HG03097 (cell line): ENCODE results near the gene UPB1.

ENCODE experiments used
- ATAC-seq: cut with Tn5 transposase; IDR thresholded peaks from one replicate; pipeline ENCODE4 v1.9.1; 2021; ENCODE audit not compliant: unreplicated experiment, low FRiP score

Gene UPB1

GRCh38 chr22:24503137-24503842, 8.2 kb downstream of the UPB1 start:
- ATAC-seq: no peak

- no peak for ATAC-seq
These were observed 8.8 kb downstream of the UPB1 start for GRCh38 chr22:24503843-24504338.

GRCh38 chr22:24504540-24504939, 9.4 kb downstream of the UPB1 start:
- no peak for ATAC-seq

GRCh38 chr22:24504956-24505736, 10.0 kb downstream of the UPB1 start:
- no peak for ATAC-seq

- ATAC-seq: no peak
These were observed 11.8 kb downstream of the UPB1 start for GRCh38 chr22:24506802-24507438.

- no peak for ATAC-seq
These were observed 12.6 kb downstream of the UPB1 start for GRCh38 chr22:24507716-24508115.

- no peak for ATAC-seq
These were observed 15.8 kb downstream of the UPB1 start for GRCh38 chr22:24510637-24511625.

GRCh38 chr22:24512043-24512442, 16.9 kb downstream of the UPB1 start:
- no peak for ATAC-seq

- no peak for ATAC-seq
These were observed 18.5 kb downstream of the UPB1 start for GRCh38 chr22:24513378-24514240.

GRCh38 chr22:24514241-24515026, 19.3 kb downstream of the UPB1 start:
- ATAC-seq: no peak

GRCh38 chr22:24515027-24515338, 19.9 kb downstream of the UPB1 start:
- no peak for ATAC-seq

- no peak for ATAC-seq
These were observed 21.2 kb downstream of the UPB1 start for GRCh38 chr22:24516301-24516737.

GRCh38 chr22:24517446-24517845, 22.3 kb downstream of the UPB1 start:
- ATAC-seq: no peak

- no peak for ATAC-seq
These were observed 23.1 kb downstream of the UPB1 start for GRCh38 chr22:24518228-24518627.

- no peak for ATAC-seq
These were observed 23.8 kb downstream of the UPB1 start for GRCh38 chr22:24518771-24519485.

- ATAC-seq: no peak
These were observed 24.4 kb downstream of the UPB1 start for GRCh38 chr22:24519496-24519895.

GRCh38 chr22:24521791-24522245, 26.7 kb downstream of the UPB1 start:
- ATAC-seq: no peak

GRCh38 chr22:24523873-24524272, 28.7 kb downstream of the UPB1 start:
- no peak for ATAC-seq
